Mesenteric fat pad (tissue), 1 donor: ENCODE results near the gene TTC23. TPM values are rescaled to one million over a fixed set of nuclear protein-coding genes. Genes with fewer than 3 reads are reported as not detected.
"Not testable (repeated sequence)": the region's sequence is repeated elsewhere in the genome, so short reads cannot be mapped to it uniquely, and the experiment has no call there.

ENCODE experiments used
- DNase-seq: peaks from one replicate; pipeline ENCODE4 v3.0.0-alpha.2; 2020; ENCODE audit warnings: low spot score
- total RNA-seq: library from RNA; stranded (reverse); fragmentation: NEBNext Ultra II Directional; extraction: Animal tissue kit (Norgen Biotek cat#: 25700); gene quantifications from one replicate; pipeline ENCODE4 v1.2.1, GENCODE V29; 2021
- donor health status: DM: yes; HTN: yes; CAD: no.

TTC23 gene
- total RNA-seq, 1 donor from 2014 or later, result 18.7 TPM

GRCh38 chr15:99250494-99250856 is 1.1 kb upstream of the TTC23 start:
- no peak for DNase-seq

GRCh38 chr15:99250001-99250400 is 620 bp upstream of the TTC23 start:
- DNase-seq, result no peak

- DNase-seq, result no peak
These were observed 1.2 kb downstream of the TTC23 start for GRCh38 chr15:99248000-99248715.

GRCh38 chr15:99247062-99247461 is 2.3 kb downstream of the TTC23 start:
- no peak for DNase-seq

GRCh38 chr15:99244306-99244705 is 5.1 kb downstream of the TTC23 start:
- DNase-seq, result no peak

- no peak for DNase-seq
These were observed 7.6 kb downstream of the TTC23 start for GRCh38 chr15:99241752-99242151.

GRCh38 chr15:99239545-99240198 is 9.7 kb downstream of the TTC23 start:
- no peak for DNase-seq

- no peak for DNase-seq
These were observed 10.5 kb downstream of the TTC23 start for GRCh38 chr15:99238849-99239248.

- not testable (repeated sequence) for DNase-seq
These were observed 15.2 kb downstream of the TTC23 start for GRCh38 chr15:99234160-99234559.

GRCh38 chr15:99232740-99233139 is 16.6 kb downstream of the TTC23 start:
- no peak for DNase-seq

- no peak for DNase-seq
These were observed 18.5 kb downstream of the TTC23 start for GRCh38 chr15:99230867-99231266.

GRCh38 chr15:99228120-99228770 is 21.1 kb downstream of the TTC23 start:
- no peak for DNase-seq

- DNase-seq, result no peak
These were observed 22.6 kb downstream of the TTC23 start for GRCh38 chr15:99226802-99227201.

- no peak for DNase-seq
These were observed 24.8 kb downstream of the TTC23 start for GRCh38 chr15:99224372-99225214.

GRCh38 chr15:99213187-99213811 is 36.1 kb downstream of the TTC23 start:
- no peak for DNase-seq

GRCh38 chr15:99212406-99212805 is 37.0 kb downstream of the TTC23 start:
- DNase-seq, result no peak

GRCh38 chr15:99211926-99212325 is 37.5 kb downstream of the TTC23 start:
- DNase-seq, result no peak

GRCh38 chr15:99210334-99210733 is 39.0 kb downstream of the TTC23 start:
- DNase-seq, result no peak

- DNase-seq, result no peak
These were observed 40.1 kb downstream of the TTC23 start for GRCh38 chr15:99209326-99209725.

GRCh38 chr15:99207672-99208071 is 41.7 kb downstream of the TTC23 start:
- DNase-seq, result no peak

GRCh38 chr15:99202176-99202552 is 47.2 kb downstream of the TTC23 start:
- DNase-seq, result no peak
